NB4 (cell line): ENCODE measurements around the gene EPHA6.

ENCODE experiments used
- CTCF ChIP-seq: IDR thresholded peaks from one replicate; pipeline ENCODE4 v1.5.1; 2012; ENCODE audit warnings: low read depth, low read length
- MAX ChIP-seq: IDR thresholded peaks from 2 replicates; pipeline ENCODE4 v1.6.1; 2011; ENCODE audit warnings: low read depth, low read length
- MYC ChIP-seq: IDR thresholded peaks from 2 replicates; pipeline ENCODE4 v1.6.1; 2011; ENCODE audit warnings: low read depth, low read length
- POLR2A ChIP-seq: IDR thresholded peaks from 2 replicates; pipeline ENCODE4 v1.6.1; 2011; ENCODE audit warnings: mild to moderate bottlenecking; ENCODE audit not compliant: insufficient read length; ENCODE audit errors: extremely low read depth

GRCh38 chr3:97074546-97074945, 260.2 kb downstream of the EPHA6 start:
- TF ChIP-seq CTCF (no peak), MAX (no peak), POLR2A (no peak), MYC (no peak)
